HG03558 (cell line): ENCODE data around the gene BEST4.
"Not testable (repeated sequence)": the region's sequence is repeated elsewhere in the genome, so short reads cannot be mapped to it uniquely, and the experiment has no call there.

Source experiments
- ATAC-seq: cut with Tn5 transposase; IDR thresholded peaks from one replicate; pipeline ENCODE4 v1.9.1; 2021; ENCODE audit warnings: moderate number of reproducible peaks; ENCODE audit not compliant: unreplicated experiment; ENCODE audit errors: extremely low read depth

BEST4 gene

DNA sequence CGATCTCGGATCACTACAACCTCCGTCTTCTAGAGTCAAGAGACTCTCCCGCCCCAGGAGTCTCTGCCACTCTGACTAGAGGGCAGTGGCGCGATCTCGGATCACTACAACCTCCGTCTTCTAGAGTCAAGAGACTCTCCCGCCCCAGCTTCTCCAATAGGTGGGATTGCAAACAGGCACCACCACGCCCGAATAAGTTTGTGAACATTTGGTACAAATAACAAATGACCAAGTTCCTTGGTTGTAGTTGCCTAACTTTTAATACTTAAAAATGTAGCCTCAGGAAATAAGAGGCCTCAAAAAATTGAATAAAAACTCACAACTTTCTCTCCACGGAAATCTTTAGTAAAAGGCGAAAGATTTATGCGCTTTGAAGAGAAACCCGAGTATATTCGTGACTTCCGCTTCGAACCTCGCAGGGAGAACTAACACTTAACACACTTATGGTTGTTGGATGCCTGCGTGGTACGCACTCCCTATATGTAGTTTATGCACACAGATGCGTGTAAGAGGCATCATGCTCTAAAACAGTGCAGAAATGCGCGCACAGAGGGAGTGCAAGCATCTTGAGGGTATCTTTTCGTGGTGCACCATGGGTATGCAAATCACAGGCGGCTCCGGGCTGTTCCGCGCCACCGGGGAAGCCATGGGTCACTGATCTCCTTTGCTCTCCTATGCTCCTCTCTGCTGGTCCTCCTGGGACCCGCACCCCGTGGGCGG lies 31.8 kb upstream of the BEST4 start:
- ATAC-seq = peak; percentile 51

GRCh38 chr1:44819196-44819607 lies 31.2 kb upstream of the BEST4 start:
- ATAC-seq = no peak

DNA sequence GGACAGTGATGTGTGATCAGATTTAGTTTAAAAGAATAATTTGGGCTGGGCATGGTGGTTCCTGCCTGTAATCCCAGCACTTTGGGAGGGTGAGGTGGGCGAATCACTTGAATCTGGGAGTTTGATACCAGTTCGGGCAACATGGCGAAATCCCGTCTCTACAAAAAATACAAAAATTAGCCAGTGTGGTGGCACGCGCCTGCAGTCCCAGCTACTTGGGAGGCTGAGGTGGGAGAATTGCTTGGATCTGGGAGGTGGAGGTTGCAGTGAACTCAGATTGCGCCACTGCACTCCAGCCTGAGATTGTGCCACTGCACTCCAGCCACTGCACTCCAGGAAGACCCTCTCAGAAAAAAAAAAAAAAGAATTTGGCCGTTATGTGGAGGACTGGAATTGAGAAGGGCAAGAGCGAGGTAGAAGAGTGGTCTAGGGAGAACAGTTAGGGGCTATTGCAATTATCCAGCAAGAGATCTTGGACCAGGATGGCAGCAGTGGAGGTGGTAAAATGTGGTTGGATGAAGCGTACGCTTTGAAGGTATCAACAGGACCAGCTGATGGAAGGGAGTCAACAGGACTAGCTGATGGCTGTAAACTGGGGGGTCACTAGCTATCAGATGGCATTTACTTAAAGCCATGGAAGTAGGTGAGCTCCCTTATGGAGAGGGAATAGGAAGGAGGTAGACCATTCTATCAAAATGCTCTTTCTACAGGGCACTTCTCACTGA lies 30.0 kb upstream of the BEST4 start:
- ATAC-seq = no peak

DNA sequence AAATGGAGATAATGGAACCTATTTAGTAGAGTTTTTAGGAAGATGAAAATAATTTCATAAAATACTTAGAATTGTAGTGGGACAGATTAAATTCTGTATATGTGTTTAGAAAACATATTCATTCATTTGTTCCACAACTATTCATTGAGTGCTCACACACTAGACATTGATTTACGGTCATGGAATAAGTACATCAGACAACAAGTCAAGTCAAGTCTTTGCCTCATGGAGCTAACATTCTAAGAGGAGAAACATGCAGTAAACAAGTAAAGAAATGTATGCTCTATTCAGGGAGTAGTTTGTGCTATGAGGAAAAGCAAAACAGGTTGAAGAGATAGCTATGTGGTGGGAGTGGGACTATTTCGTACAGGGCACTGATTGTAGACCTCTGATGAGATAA lies 29.3 kb upstream of the BEST4 start:
- ATAC-seq = no peak

DNA sequence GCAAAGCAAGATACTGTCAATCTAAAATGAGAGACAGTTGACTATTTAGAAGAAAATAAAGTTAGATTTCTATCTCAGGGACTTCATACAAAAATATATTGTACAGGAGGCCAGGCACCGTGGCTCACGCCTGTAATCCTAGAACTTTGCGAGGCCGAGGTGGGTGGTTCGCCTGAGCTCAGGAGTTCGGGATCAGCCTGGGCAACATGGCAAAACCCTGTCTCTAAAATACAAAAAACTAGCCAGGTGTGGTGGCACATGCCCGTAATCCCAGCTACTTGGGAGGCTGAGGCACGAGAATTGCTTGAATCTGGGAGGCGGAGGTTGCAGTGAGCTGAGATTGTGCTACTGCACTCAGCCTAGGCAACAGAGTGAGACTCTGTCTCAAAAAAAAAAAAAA lies 28.0 kb upstream of the BEST4 start:
- ATAC-seq = not testable (repeated sequence)

DNA sequence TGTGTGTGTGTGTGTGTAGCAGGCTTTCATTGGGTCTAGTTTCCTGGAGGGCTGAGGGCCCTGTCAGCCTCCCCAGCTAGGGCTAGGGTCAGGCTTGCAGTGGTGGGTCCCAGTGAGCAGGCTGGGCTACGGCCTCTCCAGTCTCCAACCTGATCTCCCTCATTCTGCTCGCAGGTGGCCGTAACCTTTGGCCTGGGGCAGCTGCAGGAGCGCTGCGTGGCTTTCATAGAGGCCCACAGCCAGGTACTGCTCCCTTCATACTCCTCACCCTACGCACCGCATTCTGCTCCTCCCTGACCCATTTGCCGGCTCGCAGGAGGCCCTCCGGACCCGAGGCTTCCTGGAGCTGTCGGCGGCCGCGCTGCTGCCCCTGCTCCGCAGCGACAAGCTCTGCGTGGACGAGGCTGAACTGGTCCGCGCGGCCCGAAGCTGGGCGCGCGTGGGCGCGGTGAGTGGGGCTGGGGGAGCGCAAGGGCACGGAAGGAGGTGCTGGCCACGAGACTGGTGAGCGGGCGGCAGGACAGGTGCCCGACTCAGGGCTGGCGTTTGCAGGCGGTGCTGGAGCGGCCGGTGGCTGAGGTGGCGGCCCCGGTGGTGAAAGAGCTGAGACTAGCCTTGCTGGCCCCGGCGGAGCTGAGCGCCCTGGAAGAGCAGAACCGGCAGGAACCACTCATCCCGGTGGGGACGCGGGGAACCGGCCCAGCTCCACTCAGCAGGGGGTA lies 25.0 kb upstream of the BEST4 start:
- ATAC-seq = no peak

DNA sequence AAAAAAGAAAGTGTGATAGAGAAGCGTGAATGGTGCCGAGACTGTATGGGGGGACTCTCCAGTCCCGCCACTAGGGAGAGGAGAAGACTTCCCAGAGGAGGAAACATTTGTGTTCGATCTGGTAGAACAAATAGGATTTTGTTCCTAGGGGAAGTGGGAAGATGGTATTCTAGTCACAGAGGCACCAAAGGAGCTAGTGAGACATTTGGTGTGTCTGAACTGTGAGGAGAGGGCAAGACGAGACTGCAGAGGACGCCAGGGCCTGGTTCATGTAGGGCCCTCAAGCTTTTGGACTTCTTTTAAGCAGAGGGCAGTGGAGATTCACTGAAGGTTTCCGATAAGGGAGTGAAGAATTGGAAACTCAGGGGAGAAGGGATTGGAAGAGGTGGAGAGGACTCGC lies 23.3 kb upstream of the BEST4 start:
- ATAC-seq = no peak

DNA sequence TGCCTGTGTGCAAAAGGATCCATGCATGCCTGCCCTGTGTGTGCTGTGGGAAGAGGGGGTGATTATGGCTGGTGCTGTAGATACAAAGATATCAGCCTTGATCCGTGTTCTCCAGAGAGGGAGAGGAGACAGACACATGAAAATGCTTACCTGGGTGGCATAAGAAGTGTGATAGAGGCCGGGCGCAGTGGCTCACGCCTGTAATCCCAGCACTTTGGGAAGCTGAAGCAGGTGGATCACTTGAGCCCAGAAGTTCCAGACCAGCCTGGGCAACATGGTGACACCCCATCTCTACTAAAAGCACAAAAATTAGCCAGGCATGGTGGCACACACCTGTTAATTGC lies 22.8 kb upstream of the BEST4 start:
- not testable (repeated sequence) for ATAC-seq

DNA sequence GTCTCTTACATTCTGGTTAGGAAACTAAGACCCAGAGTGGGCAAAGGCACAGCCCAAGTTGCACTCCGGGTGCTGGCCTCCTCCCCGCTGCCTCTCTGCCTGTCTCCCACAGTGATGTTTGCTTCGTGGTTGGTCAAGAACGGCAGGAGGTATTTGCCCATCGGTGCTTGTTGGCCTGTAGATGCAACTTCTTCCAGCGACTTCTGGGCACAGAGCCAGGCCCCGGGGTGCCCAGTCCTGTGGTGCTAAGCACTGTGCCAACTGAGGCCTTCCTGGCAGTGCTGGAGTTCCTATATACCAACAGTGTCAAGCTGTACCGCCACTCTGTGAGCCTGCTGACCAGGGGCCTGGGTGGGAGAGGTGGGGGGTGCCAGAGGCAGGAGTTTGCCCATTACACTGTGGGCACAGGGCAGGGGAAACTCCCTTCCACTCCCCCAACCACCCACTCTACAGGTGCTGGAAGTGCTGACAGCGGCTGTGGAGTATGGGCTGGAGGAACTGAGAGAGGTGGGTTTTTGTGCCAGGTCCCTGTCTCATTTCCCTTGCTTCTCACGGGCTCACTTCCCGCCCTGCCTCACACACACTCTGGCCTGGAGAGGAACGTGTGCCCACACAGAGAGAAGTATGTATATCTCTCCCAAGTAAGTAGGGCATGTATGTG lies 22.3 kb upstream of the BEST4 start:
- ATAC-seq = no peak

DNA sequence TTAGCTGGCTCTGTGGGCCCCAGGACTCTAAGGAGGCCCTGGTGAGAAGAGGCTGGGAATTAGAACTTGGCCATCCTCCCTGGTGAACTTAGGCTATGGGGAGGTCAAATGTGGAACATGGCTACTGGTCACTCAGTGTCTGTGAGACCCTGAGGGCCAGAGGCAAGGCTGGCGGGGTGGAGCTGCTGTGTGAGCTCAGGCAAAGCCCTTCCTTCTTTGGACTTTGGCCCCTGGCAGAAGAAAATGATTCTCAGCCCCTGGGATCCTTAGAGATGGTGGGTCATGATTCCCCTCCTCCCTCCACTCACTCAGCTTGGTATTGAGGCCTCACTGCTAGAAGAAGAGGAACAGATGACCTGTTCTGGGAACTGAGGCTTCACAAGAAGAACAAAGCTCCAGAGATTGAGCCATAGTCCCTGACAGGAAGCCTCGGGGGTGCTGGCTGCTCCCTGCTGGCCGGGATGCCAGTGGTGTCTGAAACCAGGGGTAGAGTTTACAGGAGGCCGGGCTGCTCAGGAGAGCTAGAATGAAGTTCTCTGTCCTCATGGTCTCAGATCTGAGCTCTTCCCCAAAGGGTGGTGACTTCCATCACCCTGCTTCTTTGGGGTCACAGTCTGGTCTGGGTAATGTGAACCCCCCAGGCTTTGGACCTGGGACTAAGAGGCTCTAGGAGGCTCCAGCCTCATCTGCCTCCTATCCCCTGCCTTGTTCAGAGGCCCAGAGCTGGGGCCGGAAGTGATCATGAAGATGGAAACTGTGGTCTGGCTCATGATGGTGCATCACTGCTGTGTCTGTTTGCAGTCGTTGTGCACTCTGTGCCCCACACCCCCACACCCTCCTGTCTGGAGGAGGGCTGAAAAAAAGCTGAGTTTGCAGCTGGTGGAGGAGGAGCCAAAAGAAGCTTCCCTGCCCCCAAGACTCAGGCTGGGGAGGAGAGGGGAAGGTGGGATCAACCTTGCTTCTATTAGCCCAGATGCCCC lies 21.3 kb upstream of the BEST4 start:
- peak; percentile 34 for ATAC-seq

DNA sequence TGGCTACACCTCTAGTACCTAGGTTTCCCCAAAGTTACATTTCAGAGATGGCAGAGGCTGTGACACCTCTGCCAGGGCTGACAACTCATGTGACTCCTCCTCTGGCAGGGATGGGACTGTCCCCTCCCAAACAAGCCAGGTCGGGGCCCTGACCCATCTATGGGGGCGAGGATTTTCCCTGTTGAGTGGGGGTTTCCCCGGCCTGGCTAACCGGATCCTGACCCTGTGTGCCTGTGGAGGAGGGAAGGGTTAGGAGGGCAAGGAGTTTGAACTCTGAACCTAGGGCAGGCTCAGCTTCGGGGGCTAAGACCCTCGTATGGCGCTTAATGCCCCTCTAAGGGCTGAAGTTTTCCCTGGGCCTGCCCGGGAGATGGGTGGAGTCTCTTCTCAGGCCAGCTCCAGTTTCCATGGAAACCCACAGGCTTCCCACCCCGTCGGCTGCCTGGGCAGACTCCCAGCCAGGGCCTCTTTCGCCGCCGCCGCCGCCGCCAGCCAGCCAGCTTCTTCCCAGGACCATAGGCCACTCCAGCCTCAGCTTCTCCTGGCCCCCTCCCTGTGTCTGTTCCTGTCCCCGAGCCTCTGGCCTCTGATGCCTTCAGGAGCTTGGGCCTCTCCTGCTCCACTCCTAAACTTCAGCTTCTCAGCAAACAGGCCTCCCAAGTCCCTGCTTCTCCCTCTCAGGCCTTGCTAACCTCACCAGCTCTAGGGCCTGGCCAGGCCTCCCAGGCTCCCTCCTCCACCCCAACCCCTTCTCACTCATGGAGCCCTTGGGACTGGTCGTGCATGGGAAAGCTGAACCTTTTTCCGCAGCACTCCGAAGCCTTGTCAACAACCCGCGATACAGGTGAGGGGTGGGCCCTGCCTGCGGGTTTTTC lies 20.3 kb upstream of the BEST4 start, which contains the start of gene BTBD19:
BTBD19 (plus strand) TSS at position 461 of the 875 bp plus-strand sequence; CDS start at position 759, 298 bp downstream.
- no peak for ATAC-seq

DNA sequence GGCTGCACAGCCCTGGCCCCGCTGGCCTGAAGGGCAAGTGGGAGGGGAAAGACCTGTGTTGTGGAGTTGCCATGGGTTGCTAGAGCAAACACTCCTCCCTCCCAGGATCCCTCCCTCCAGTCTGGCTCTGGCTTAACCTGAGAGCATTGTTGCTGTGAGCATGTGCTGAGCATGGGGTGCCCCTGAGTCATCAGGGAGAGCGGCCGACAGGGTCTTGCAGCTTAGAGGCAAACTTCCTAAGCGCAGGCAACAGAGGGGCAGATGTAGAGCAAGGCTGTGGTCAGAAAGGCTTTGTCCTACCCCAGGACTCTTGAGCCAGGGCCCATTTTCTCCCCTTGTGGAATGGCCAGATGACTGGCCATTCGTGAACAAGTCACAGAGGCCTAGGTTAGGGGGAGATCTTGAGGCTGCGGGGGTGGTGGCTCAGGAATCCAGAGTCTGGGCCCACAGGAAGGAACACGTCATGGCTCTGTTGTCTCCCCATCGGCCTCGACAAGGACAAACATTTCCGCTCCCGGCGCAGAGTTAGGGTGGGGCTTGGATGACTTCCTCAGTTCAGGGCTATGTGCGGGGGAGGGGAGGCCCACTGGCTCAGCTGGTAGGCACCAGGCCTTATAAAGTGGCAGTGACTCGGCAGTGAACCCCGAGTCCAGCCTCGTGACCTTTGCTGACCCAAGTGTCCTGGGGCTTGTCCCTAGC lies 19.5 kb upstream of the BEST4 start:
- no peak for ATAC-seq

- ATAC-seq = no peak
Measured at GRCh38 chr1:44806704-44807363, 18.9 kb upstream of the BEST4 start, which contains the start of gene DYNLT4. Gene DYNLT4, minus strand, starts transcription at chr1:44807351. Its CDS starts 683 bp downstream, at chr1:44806668.

DNA sequence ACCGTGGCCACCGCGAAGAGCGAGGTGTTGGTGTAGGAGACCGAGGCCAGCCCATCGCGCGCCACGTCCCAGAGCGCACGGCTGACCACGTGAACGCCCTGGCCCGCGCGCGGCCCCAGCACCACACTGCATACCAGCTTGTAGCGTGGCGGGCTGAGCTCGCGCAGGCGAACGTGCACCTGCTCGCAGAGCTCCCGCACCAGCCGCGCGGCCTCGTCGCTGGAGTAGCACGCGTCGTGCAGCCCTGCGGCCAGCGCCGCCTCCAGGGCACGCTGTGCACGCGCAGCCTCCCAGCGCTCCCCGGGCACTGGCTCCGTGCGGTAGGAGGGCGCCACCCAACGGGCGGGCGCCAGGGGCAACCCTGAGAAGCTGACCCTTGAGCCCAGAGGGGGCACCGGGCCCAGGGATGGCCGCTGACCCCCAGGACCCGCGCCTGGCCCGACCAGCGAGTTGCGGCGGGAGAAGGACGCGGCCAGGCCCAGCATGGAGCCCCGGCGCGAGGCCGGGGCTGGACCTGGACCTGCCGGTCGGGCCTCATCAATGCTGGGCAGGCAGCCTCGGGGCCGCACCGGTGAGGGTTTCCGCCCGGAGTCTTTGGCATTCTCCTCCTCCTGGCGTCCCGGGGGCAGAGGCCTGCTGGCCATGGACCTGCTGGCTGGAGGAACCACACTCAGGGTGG lies 18.2 kb upstream of the BEST4 start:
- no peak for ATAC-seq

GRCh38 chr1:44805311-44806024 lies 17.5 kb upstream of the BEST4 start:
- ATAC-seq = no peak
